Epithelial cell of prostate (primary cell): Measurements from ENCODE around the gene EFCC1.
"Not testable (repeated sequence)": the region's sequence is repeated elsewhere in the genome, so short reads cannot be mapped to it uniquely, and the experiment has no call there.

Experiments used
- DNase-seq: peaks from one replicate; pipeline ENCODE4 v3.0.0-alpha.2; 2011; ENCODE audit warnings: low read depth, low spot score
- H3K27ac ChIP-seq: fragments of 450-650 bp; 2 replicates; pipeline ENCODE4 v1.5.1; 2017; ENCODE audit warnings: mild to moderate bottlenecking

The EFCC1 gene

GRCh38 chr3:129050556-129051295, 49.6 kb downstream of the EFCC1 start:
- H3K27ac ChIP-seq = no peak overlapping the region
- no peak for DNase-seq

- DNase-seq = no peak
- no peak overlapping the region for H3K27ac ChIP-seq
Observed at GRCh38 chr3:129051871-129052340, 50.8 kb downstream of the EFCC1 start.

- no peak overlapping the region for H3K27ac ChIP-seq
- no peak for DNase-seq
Observed at GRCh38 chr3:129052675-129053074, 51.6 kb downstream of the EFCC1 start.

- H3K27ac ChIP-seq = no peak overlapping the region
- no peak for DNase-seq
Observed at GRCh38 chr3:129054605-129055104, 53.6 kb downstream of the EFCC1 start.

GRCh38 chr3:129056451-129057173, 55.5 kb downstream of the EFCC1 start:
- H3K27ac ChIP-seq = no peak overlapping the region
- no peak for DNase-seq

- H3K27ac ChIP-seq = no peak overlapping the region
- no peak for DNase-seq
Observed at GRCh38 chr3:129057249-129057648, 56.1 kb downstream of the EFCC1 start.

- no peak for DNase-seq
- H3K27ac ChIP-seq = no peak overlapping the region
Observed at GRCh38 chr3:129058441-129059200, 57.5 kb downstream of the EFCC1 start.

- no peak for DNase-seq
- no peak overlapping the region for H3K27ac ChIP-seq
Observed at GRCh38 chr3:129059311-129059958, 58.3 kb downstream of the EFCC1 start.

GRCh38 chr3:129060276-129061022, 59.3 kb downstream of the EFCC1 start, which contains the start of gene GP9:
Gene GP9, plus strand, starts transcription at chr3:129060779. Its CDS starts 961 bp downstream, at chr3:129061740.
- H3K27ac ChIP-seq = no peak within 1 kb of the TSS
- no peak for DNase-seq

GRCh38 chr3:129061023-129061887, 60.2 kb downstream of the EFCC1 start:
- no peak for DNase-seq
- no peak overlapping the region for H3K27ac ChIP-seq

GRCh38 chr3:129061888-129062834, 61.1 kb downstream of the EFCC1 start:
- H3K27ac ChIP-seq = no peak overlapping the region

GRCh38 chr3:129063091-129063640, 62.1 kb downstream of the EFCC1 start:
- H3K27ac ChIP-seq = no peak overlapping the region

More at GRCh38 chr3:129061888-129062834, 61.1 kb downstream of the EFCC1 start:
- DNase-seq = no peak

GRCh38 chr3:129063841-129064482, 62.9 kb downstream of the EFCC1 start:
- H3K27ac ChIP-seq = no peak overlapping the region
- DNase-seq = no peak

More at GRCh38 chr3:129063091-129063640, 62.1 kb downstream of the EFCC1 start:
- DNase-seq = no peak

- DNase-seq = no peak
Observed at GRCh38 chr3:129065016-129065719, 64.1 kb downstream of the EFCC1 start.

GRCh38 chr3:129065720-129066073, 64.6 kb downstream of the EFCC1 start:
- DNase-seq = no peak

More at GRCh38 chr3:129065016-129065719, 64.1 kb downstream of the EFCC1 start:
- no peak overlapping the region for H3K27ac ChIP-seq

GRCh38 chr3:129067719-129068118, 66.6 kb downstream of the EFCC1 start:
- DNase-seq, H3K27ac ChIP-seq: not testable (repeated sequence)

More at GRCh38 chr3:129065720-129066073, 64.6 kb downstream of the EFCC1 start:
- H3K27ac ChIP-seq = no peak overlapping the region
